IPS DF 4.7 (cell line): ENCODE data around the gene AP3B1.
"Not testable (repeated sequence)": the region's sequence is repeated elsewhere in the genome, so short reads cannot be mapped to it uniquely, and the experiment has no call there.

Experiments used
- DNase-seq: peaks from one replicate; pipeline ENCODE4 v3.0.0-alpha.2; 2013; ENCODE audit warnings: low spot score; ENCODE audit errors: extremely low read depth

Gene AP3B1

GRCh38 chr5:78151594-78152271 is 142.8 kb downstream of the AP3B1 start:
- DNase-seq, result no peak

- DNase-seq, result no peak
These were observed 157.2 kb downstream of the AP3B1 start for GRCh38 chr5:78137290-78137689.

- no peak for DNase-seq
These were observed 161.1 kb downstream of the AP3B1 start for GRCh38 chr5:78133423-78133822.

GRCh38 chr5:78132507-78132906 is 162.0 kb downstream of the AP3B1 start:
- no peak for DNase-seq

- no peak for DNase-seq
These were observed 164.9 kb downstream of the AP3B1 start for GRCh38 chr5:78129597-78129996.

- no peak for DNase-seq
These were observed 166.6 kb downstream of the AP3B1 start for GRCh38 chr5:78127875-78128274.

- no peak for DNase-seq
These were observed 168.0 kb downstream of the AP3B1 start for GRCh38 chr5:78126536-78126935.

GRCh38 chr5:78116167-78116566 is 178.3 kb downstream of the AP3B1 start:
- no peak for DNase-seq

GRCh38 chr5:78113689-78114264 is 180.7 kb downstream of the AP3B1 start:
- DNase-seq, result no peak

- DNase-seq, result no peak
These were observed 181.6 kb downstream of the AP3B1 start for GRCh38 chr5:78112931-78113330.

- no peak for DNase-seq
These were observed 184.6 kb downstream of the AP3B1 start for GRCh38 chr5:78109891-78110324.

- no peak for DNase-seq
These were observed 185.9 kb downstream of the AP3B1 start for GRCh38 chr5:78108564-78108963.

GRCh38 chr5:78103232-78103918 is 191.1 kb downstream of the AP3B1 start:
- DNase-seq, result no peak

GRCh38 chr5:78102500-78102899 is 192.0 kb downstream of the AP3B1 start:
- no peak for DNase-seq

- DNase-seq, result no peak
These were observed 199.4 kb downstream of the AP3B1 start for GRCh38 chr5:78095125-78095524.

- no peak for DNase-seq
These were observed 204.5 kb downstream of the AP3B1 start for GRCh38 chr5:78090002-78090401.

GRCh38 chr5:78078858-78079257 is 215.6 kb downstream of the AP3B1 start:
- DNase-seq, result no peak

- DNase-seq, result no peak
These were observed 217.0 kb downstream of the AP3B1 start for GRCh38 chr5:78077369-78078068.

GRCh38 chr5:78076351-78076750 is 218.1 kb downstream of the AP3B1 start:
- no peak for DNase-seq

- DNase-seq, result no peak
These were observed 219.2 kb downstream of the AP3B1 start for GRCh38 chr5:78075301-78075700.

GRCh38 chr5:78070691-78071090 is 223.8 kb downstream of the AP3B1 start:
- DNase-seq, result not testable (repeated sequence)

GRCh38 chr5:78067581-78067980 is 226.9 kb downstream of the AP3B1 start:
- not testable (repeated sequence) for DNase-seq
